Testis (tissue), 3 donors: ENCODE data around the gene YPEL2. TPM values are rescaled to one million over a fixed set of nuclear protein-coding genes. Genes with fewer than 3 reads are reported as not detected.

ENCODE experiments used
- DNase-seq: peaks from one replicate; pipeline ENCODE4 v3.0.0-alpha.2; 2019
- H3K27ac ChIP-seq, 2 donors: fragments of 200-600 bp; sonication (generic); one replicate each; pipeline ENCODE4 v1.5.1; 2019
- H3K27me3 ChIP-seq: fragments of 200-600 bp; sonication (generic); one replicate; pipeline ENCODE4 v1.5.1; 2019
- H3K36me3 ChIP-seq: fragments of 200-600 bp; sonication (generic); one replicate; pipeline ENCODE4 v1.5.1; 2017; ENCODE audit warnings: low read depth; ENCODE audit errors: missing control alignments
- H3K4me1 ChIP-seq: fragments of 200-600 bp; sonication (generic); one replicate; pipeline ENCODE4 v1.5.1; 2019
- H3K4me3 ChIP-seq, 2 donors: fragments of 200-600 bp; sonication (generic); one replicate each; pipeline ENCODE4 v1.5.1; 2017 to 2019
- H3K9me3 ChIP-seq: fragments of 200-600 bp; sonication (generic); one replicate; pipeline ENCODE4 v1.5.1; 2017
- CTCF ChIP-seq, 3 experiments: fragments of 450-650 bp in 2 of 3; fragments of 200-600 bp in 1 of 3; sonication (generic) in 1 of 3; IDR thresholded peaks; one replicate each; pipeline ENCODE4 v1.5.1; 2016 to 2019; ENCODE audit warnings: antibody characterized with exemption in 3 of 3, mild to moderate bottlenecking in 2 of 3, moderate library complexity in 1 of 3
- POLR2A ChIP-seq: fragments of 450-650 bp; IDR thresholded peaks from one replicate; pipeline ENCODE4 v1.6.1; 2017; ENCODE audit warnings: antibody characterized with exemption, mild to moderate bottlenecking, moderate library complexity
- WGBS, 2 donors: methylation state at CpG; one replicate each; pipeline ENCODE4 v1.1.5; 2018; 5-methylcytosine and 5-hydroxymethylcytosine counted together
- intact Hi-C: fragments of 100-400 bp; cut with DNase I; formaldehyde crosslinking; loops from one replicate; pipeline ENCODE4 v1.15.1; 2023; ENCODE audit warnings: low total_unique reads
- polyA plus RNA-seq: library from polyadenylated mRNA; stranded (reverse); fragments of 350-450 nt; fragmentation: Illumina TruSeq; extraction: RNeasy Lipid Tissue Mini Kit (QIAGEN cat#74804); gene quantifications from one replicate; pipeline ENCODE4 v1.2.3, GENCODE V29; 2014; ENCODE audit warnings: low read depth, low replicate concordance; ENCODE audit not compliant: insufficient read depth
- total RNA-seq, 2 donors: library from RNA; depleted of rRNA; stranded (reverse); fragments of >200 nt; gene quantifications; one replicate each; pipeline ENCODE4 v1.2.3, GENCODE V29; 2016

Gene YPEL2
- total and polyA plus RNA-seq, 3 donors from 2014 or later = 20.5 to 48.3 (median 39.8) TPM

GRCh38 chr17:59372138-59372751 lies 40.8 kb downstream of the YPEL2 start:
- Histone ChIP-seq H3K4me3 (no peak overlapping the region), H3K9me3 (no peaks in the 10 kb centered on the region), H3K36me3 (no peaks in the 10 kb centered on the region), H3K4me1 (peaks cover 72% of the 10 kb centered on the region), H3K27me3 (no peaks in the 10 kb centered on the region), H3K27ac (peak overlapping the region; percentile 68 to 82)
- WGBS, 2 donors = 24 to 46% methylated on average over 2 of the region's 2 CpGs
- intact Hi-C loops = no loop called here
- peak; percentile 60 for DNase-seq
- TF ChIP-seq POLR2A (no peak), CTCF (IDR thresholded peaks at IDR 0.05) (no peak)

- intact Hi-C loops = no loop called here
- no peaks in the 10 kb centered on the region for H3K9me3 ChIP-seq
- no peak overlapping the region for H3K4me3 ChIP-seq
- WGBS, 2 donors = 58 to 65% methylated on average over 5 of the region's 5 CpGs
- H3K27ac ChIP-seq = peak overlapping the region; percentile 68 to 82
- no peak for DNase-seq
- peaks cover 54% of the 10 kb centered on the region for H3K4me1 ChIP-seq
- no peaks in the 10 kb centered on the region for H3K27me3 ChIP-seq
- TF ChIP-seq CTCF (IDR thresholded peaks at IDR 0.05) (no peak), POLR2A (no peak)
- no peaks in the 10 kb centered on the region for H3K36me3 ChIP-seq
Measured at GRCh38 chr17:59373882-59374495, 42.5 kb downstream of the YPEL2 start.

- no peaks in the 10 kb centered on the region for H3K27me3 ChIP-seq
- H3K9me3 ChIP-seq = no peaks in the 10 kb centered on the region
- H3K36me3 ChIP-seq = no peaks in the 10 kb centered on the region
- 89 to 91% methylated on average over 4 of the region's 4 CpGs for WGBS, 2 donors
- DNase-seq = no peak
- peak overlapping the region; percentile 68 to 82 for H3K27ac ChIP-seq
- TF ChIP-seq CTCF (IDR thresholded peaks at IDR 0.05) (no peak), POLR2A (no peak)
- intact Hi-C loops = no loop called here
- no peak overlapping the region for H3K4me3 ChIP-seq
- peaks cover 50% of the 10 kb centered on the region for H3K4me1 ChIP-seq
Measured at GRCh38 chr17:59374612-59375011, 43.2 kb downstream of the YPEL2 start.

- Histone ChIP-seq H3K27ac (peak overlapping the region in 1 of 2 donors; percentile 82), H3K27me3 (no peaks in the 10 kb centered on the region), H3K36me3 (no peaks in the 10 kb centered on the region), H3K9me3 (no peaks in the 10 kb centered on the region), H3K4me3 (no peak overlapping the region), H3K4me1 (peaks cover 41% of the 10 kb centered on the region)
- DNase-seq = no peak
- TF ChIP-seq CTCF (IDR thresholded peaks at IDR 0.05) (no peak), POLR2A (no peak)
- intact Hi-C loops = no loop called here
Measured at GRCh38 chr17:59375857-59376256, 44.4 kb downstream of the YPEL2 start.

GRCh38 chr17:59376506-59376905 lies 45.1 kb downstream of the YPEL2 start:
- Histone ChIP-seq H3K4me3 (no peak overlapping the region), H3K36me3 (no peaks in the 10 kb centered on the region), H3K27me3 (no peaks in the 10 kb centered on the region), H3K27ac (no peak overlapping the region), H3K9me3 (no peaks in the 10 kb centered on the region), H3K4me1 (peaks cover 35% of the 10 kb centered on the region)
- WGBS, 2 donors = 96 to 97% methylated on average over 5 of the region's 5 CpGs
- intact Hi-C loops = no loop called here
- TF ChIP-seq CTCF (IDR thresholded peaks at IDR 0.05) (no peak), POLR2A (no peak)
- no peak for DNase-seq
